Fibroblast of skin of scalp (primary cell): ENCODE results near the gene BTBD9.
"Not testable (repeated sequence)": the region's sequence is repeated elsewhere in the genome, so short reads cannot be mapped to it uniquely, and the experiment has no call there.

Experiments used
- DNase-seq: peaks from one replicate; pipeline ENCODE4 v3.0.0-alpha.2; 2013

BTBD9 gene

GRCh38 chr6:38648629-38649028, 8.9 kb upstream of the BTBD9 start:
- DNase-seq: no peak

DNA sequence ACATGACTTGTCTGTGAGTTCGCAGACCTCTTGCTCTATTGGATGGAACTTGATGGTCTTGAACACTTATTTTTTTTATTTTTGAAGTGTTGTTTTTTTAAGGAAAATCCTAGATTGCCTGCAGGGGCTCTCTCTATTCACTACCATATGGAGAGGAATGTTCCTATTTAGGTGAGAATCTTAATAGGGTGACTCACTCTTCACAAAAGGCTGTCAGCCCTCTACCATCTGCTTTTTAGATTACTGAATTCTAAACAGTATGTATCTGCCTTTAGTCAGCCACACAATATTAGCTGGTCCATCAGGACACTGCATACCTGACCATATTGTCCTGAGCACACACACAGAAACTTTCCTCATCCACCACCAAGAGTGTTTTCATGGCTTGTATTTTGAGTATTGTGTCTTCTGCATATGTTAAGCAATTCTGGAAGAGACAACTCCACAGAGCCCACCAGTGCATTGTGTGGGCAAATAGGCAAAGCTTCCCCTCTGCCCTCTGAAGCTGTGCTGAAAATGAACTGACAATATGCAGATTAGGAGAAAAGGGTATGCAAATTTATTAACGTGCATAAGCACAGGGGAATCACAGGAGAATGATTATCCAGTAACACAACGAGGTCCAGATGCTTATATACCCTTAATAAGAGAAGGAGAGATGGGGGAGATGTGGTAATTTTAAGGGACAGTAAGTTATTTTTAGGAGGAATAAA, 6.6 kb upstream of the BTBD9 start:
- peak; percentile 10 for DNase-seq

DNA sequence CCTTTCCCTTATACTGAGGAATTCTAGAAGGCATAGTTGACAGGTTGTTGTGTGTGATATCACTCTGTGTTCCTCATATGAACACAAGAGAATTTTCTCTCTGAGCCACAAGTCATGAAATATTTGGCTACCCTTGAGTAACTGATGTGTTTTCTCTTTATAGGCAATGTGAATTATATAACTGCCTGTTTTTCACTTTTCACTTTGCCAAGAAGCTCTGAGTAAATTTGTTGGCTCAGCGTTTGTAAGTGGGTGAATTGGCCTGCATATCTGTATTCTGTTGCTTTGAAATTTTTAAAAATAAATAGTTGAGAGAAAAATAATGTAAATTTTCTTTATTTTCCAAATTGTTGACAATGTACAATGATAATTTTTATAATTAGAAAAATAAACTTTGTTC, 5.2 kb upstream of the BTBD9 start:
- no peak for DNase-seq

GRCh38 chr6:38640216-38640909, 634 bp upstream of the BTBD9 start:
- no peak for DNase-seq

DNA sequence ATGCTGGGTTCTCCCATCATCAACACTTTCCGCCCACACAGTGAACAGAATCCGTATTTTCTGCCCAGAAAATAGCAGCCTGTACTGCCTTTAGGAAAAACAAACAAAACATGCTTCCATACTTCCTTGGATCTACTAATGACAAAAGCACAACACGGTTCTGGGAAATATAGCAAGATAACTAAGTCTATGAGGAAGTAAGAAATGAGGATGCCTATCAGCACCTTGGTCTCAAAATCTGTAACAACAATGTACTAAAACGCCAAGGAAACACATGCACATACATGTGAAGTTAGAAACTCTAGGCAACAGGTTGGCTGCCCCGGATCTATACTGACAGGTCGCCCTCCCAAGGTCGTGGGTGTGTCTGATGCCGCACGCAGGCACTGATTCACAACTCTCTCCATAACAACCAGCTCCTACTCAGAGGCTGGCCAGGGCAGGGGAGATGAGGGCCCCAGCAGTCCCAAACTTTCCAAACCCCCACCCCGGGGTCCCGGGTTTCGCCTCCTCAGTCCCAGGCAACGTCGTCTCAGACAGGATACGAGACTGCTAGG, 710 bp downstream of the BTBD9 start:
- peak; percentile 29 for DNase-seq

- DNase-seq: no peak
Observed at GRCh38 chr6:38637756-38638155, 2.0 kb downstream of the BTBD9 start.

DNA sequence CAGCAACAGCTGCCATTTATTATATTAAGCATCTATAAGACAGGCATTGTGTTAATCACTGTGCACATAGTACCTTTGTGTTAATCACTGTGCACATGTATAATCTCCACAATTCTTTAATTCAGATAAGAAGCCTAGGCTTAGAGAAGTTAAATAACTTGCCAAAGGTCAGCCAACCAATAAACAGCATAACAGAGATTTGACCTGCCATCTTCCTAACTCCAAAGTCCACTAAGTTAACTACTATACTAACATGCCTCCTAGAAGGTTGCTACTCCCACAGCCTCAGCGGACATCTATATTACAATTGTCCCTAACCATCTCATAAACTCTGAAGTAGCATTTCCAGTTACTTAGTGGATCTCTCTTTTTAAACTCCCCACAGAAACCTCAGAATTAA, 3.7 kb downstream of the BTBD9 start:
- no peak for DNase-seq

DNA sequence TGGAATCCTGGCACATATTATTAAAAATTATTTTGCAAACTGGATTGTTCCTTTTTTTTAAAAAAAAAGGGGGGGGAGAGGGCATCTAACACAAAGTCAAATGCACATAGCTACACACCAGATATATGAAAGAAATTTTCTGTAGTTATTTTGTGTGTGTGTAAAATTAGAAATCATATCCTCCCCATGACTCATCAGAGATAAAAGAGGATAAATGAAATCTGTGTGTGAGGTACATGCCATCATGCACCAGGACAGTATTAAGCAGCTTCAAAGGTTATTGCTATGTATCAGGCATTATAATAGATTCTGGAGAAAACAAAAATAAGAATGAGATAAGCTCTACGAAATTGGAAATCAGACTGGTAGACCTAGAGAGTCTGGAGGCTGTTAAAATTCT, 5.2 kb downstream of the BTBD9 start:
- DNase-seq: no peak

- DNase-seq: no peak
Observed at GRCh38 chr6:38632490-38632889, 7.2 kb downstream of the BTBD9 start.

- peak; percentile 27 for DNase-seq
Observed at GRCh38 chr6:38631186-38631783, 8.4 kb downstream of the BTBD9 start.

DNA sequence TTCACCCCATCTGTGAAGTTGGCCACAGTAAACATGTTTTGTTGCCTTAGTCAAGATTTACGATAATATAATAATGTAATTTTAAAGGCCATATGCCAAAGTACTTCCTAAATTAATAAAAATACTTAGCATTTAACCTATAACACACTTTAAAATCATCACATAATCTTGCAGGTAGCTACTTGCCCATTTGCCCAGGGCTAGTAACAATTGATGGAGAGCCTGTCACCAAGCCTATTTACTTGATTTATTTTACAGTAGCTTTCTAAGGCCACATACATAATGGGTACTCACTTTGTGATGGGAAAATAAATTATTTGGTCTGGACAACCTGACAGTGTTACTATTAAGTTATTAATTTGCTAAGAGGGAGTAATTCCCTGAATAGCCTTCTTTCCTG, 14.5 kb downstream of the BTBD9 start:
- DNase-seq: no peak

- DNase-seq: not testable (repeated sequence)
Observed at GRCh38 chr6:38619342-38619741, 20.4 kb downstream of the BTBD9 start.

DNA sequence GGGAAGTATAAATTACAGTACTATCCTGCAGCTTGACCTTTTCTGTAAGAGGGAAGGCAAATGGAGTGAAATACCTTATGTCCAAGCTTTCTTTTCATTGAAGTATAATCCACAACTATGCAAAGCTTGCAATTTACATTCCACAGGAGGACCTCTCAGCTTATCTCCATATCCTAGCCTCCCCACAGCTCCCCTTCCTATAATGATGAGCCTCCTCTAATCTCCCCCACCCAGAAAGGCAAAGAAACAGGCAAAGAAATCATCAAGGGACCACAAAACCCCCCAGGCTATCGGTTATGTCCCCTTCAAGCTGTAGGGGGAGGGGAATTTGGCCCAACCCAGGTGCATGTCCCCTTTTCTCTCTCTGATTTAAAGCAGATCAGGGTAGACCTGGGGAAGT, 21.4 kb downstream of the BTBD9 start:
- DNase-seq: not testable (repeated sequence)

- DNase-seq: no peak
Observed at GRCh38 chr6:38617856-38618255, 21.9 kb downstream of the BTBD9 start.

GRCh38 chr6:38612143-38612965, 27.4 kb downstream of the BTBD9 start:
- DNase-seq: peak; percentile 81

GRCh38 chr6:38610050-38610625, 29.6 kb downstream of the BTBD9 start:
- DNase-seq: no peak

GRCh38 chr6:38604700-38605099, 35.0 kb downstream of the BTBD9 start:
- peak; percentile 42 for DNase-seq

DNA sequence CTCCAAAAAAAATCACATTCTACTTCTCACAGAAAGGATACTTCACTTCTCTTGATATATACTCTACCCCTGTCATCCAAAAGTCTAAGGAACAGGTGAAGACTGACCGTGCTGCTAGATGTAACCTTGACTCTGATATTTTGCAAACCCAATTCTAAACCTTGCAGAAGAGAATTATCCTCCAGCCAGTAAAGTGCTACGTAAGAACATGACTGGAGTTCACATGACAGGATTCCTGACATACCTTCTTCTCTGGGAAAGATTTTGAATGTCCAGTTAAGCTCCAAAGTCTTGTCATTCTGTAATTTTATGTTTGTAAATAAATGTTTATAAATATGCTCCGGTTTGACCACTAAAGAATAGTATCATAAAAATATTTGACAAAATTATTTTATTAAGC, 35.8 kb downstream of the BTBD9 start:
- DNase-seq: peak; percentile 13

GRCh38 chr6:38603496-38603895, 36.2 kb downstream of the BTBD9 start:
- DNase-seq: no peak

GRCh38 chr6:38599966-38600550, 39.7 kb downstream of the BTBD9 start:
- no peak for DNase-seq

- DNase-seq: no peak
Observed at GRCh38 chr6:38599261-38599660, 40.5 kb downstream of the BTBD9 start.
